ENCODE data around the gene MPIG6B. TPM values are rescaled to one million over a fixed set of nuclear protein-coding genes. Genes with fewer than 3 reads are reported as not detected.
"Not testable (repeated sequence)": the region's sequence is repeated elsewhere in the genome, so short reads cannot be mapped to it uniquely, and the experiment has no call there.

The MPIG6B gene
- total and polyA plus RNA-seq, 7 donors, result 0.13 TPM; not detected in 6

- H3K4me1 ChIP-seq, result peaks cover 0 to 24% (median 15%) of the 10 kb centered on the region in 4 donors
- WGBS, 2 donors, result 93% methylated on average over 6 of the region's 6 CpGs
- H3K9me3 ChIP-seq, result no peaks in the 10 kb centered on the region
- H3K27me3 ChIP-seq, result no peaks in the 10 kb centered on the region
- intact Hi-C loops (cut with DNase I), result loop anchor here (5.0 to 10.0 kb wide), 2 partner anchors 86 to 161 kb away; partner anchors contain the start of genes ATP6V1G2, DDX39B and NFKBIL1
- DNase-seq, result no peak
- no peak for TF ChIP-seq EP300 (IDR thresholded peaks at IDR 0.05)
- TF ChIP-seq CTCF (IDR thresholded peaks at IDR 0.05), result no peak
- TF ChIP-seq POLR2A (IDR thresholded peaks at IDR 0.05), result no peak
- no peak for TF ChIP-seq POLR2AphosphoS5 (IDR thresholded peaks at IDR 0.05)
- no peak overlapping the region for H3K27ac ChIP-seq
- no peak overlapping the region for H3K4me3 ChIP-seq
- H3K36me3 ChIP-seq, result peaks cover 0 to under 1% (median 0%) of the 10 kb centered on the region in 4 donors
These were observed 17.2 kb upstream of the MPIG6B start for GRCh38 chr6:31705931-31706330.

DNA sequence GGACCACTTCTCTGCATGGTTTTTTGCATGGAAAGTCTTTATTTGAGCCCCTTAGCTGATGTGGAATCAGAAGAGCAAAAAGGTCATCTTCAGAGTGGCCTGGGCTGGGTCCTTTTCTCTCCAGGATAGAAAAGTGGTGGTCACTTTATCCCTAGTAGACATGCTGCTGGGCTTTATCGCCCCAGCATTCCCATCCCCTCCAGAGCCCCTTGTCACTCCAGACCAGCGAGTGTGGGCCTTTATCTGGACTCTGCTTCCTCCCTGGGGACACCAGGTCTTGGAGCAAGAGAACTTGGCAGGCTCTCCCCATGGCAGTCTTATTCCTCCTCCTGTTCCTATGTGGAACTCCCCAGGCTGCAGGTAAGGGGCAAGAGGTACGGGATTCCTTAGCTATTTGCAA lies 16.6 kb upstream of the MPIG6B start, which contains the start of gene LY6G6F:
TSS of gene LY6G6F (plus strand) at position 268 of the 400 bp plus-strand sequence. CDS start at position 309, 41 bp downstream.
- Histone ChIP-seq H3K27me3 (no peaks in the 10 kb centered on the region), H3K4me1 (peaks cover 0 to 17% (median 9%) of the 10 kb centered on the region in 4 donors), H3K36me3 (no peaks in the 10 kb centered on the region), H3K4me3 (no peak within 1 kb of the TSS), H3K27ac (no peak within 1 kb of the TSS), H3K9me3 (no peaks in the 10 kb centered on the region)
- intact Hi-C loops (cut with DNase I), result loop anchor here (5.0 to 10.0 kb wide), 2 partner anchors 86 to 162 kb away; partner anchors contain the start of genes ATP6V1G2, DDX39B and NFKBIL1
- TF ChIP-seq CTCF (IDR thresholded peaks at IDR 0.05), result no peak
- no peak for TF ChIP-seq POLR2AphosphoS5 (IDR thresholded peaks at IDR 0.05)
- no peak for TF ChIP-seq POLR2A (IDR thresholded peaks at IDR 0.05)
- no peak for TF ChIP-seq EP300 (IDR thresholded peaks at IDR 0.05)
- 77 to 88% methylated on average over 3 of the region's 3 CpGs for WGBS, 2 donors
- DNase-seq, result no peak

DNA sequence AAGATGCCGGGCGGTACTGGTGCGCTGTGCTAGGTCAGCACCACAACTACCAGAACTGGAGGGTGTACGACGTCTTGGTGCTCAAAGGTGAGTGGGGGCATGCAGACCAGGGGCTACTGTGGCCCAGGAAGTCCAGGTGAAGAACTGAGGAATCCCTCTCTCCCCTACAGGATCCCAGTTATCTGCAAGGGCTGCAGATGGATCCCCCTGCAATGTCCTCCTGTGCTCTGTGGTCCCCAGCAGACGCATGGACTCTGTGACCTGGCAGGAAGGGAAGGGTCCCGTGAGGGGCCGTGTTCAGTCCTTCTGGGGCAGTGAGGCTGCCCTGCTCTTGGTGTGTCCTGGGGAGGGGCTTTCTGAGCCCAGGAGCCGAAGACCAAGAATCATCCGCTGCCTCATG lies 15.5 kb upstream of the MPIG6B start:
- TF ChIP-seq CTCF (IDR thresholded peaks at IDR 0.05), result no peak
- TF ChIP-seq POLR2AphosphoS5 (IDR thresholded peaks at IDR 0.05), result no peak
- no peak for TF ChIP-seq POLR2A (IDR thresholded peaks at IDR 0.05)
- Histone ChIP-seq H3K27me3 (no peaks in the 10 kb centered on the region), H3K27ac (no peak overlapping the region), H3K36me3 (no peaks in the 10 kb centered on the region), H3K9me3 (no peaks in the 10 kb centered on the region), H3K4me1 (peaks cover 0 to 7% (median 2%) of the 10 kb centered on the region in 4 donors), H3K4me3 (no peak overlapping the region)
- 93 to 94% methylated on average over 10 of the region's 10 CpGs for WGBS, 2 donors
- DNase-seq, result no peak
- intact Hi-C loops (cut with DNase I), result loop anchor here (5.0 to 10.0 kb wide), 2 partner anchors 85 to 163 kb away; partner anchors contain the start of genes ATP6V1G2, DDX39B and NFKBIL1

DNA sequence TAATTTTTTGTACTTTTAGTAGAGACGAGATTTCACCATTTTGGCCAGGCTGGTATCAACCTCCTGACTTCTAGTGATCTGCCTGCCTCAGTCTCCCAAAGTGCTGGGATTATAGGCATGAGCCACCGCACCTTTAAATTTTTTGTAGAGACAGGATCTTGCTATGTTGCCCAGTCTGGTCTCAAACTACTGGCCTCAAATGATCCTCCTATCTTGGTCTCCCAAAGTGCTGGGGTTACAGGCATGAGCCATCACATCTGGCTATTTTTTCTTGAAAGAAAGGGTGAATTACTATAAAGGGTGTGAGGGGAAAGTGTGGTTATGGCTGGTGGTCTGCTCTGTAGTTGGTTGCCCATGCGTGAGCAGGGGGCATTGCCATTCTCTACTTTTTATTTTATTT lies 14.9 kb upstream of the MPIG6B start:
- TF ChIP-seq POLR2A (IDR thresholded peaks at IDR 0.05) (no peak), POLR2AphosphoS5 (IDR thresholded peaks at IDR 0.05) (no peak), CTCF (IDR thresholded peaks at IDR 0.05) (no peak), EP300 (IDR thresholded peaks at IDR 0.05) (no peak)
- intact Hi-C loops (cut with DNase I), result loop anchor here (5.0 to 10.0 kb wide), 2 partner anchors 84 to 163 kb away; partner anchors contain the start of genes ATP6V1G2, DDX39B and NFKBIL1
- 95 to 96% methylated on average over 3 of the region's 3 CpGs for WGBS, 2 donors

DNA sequence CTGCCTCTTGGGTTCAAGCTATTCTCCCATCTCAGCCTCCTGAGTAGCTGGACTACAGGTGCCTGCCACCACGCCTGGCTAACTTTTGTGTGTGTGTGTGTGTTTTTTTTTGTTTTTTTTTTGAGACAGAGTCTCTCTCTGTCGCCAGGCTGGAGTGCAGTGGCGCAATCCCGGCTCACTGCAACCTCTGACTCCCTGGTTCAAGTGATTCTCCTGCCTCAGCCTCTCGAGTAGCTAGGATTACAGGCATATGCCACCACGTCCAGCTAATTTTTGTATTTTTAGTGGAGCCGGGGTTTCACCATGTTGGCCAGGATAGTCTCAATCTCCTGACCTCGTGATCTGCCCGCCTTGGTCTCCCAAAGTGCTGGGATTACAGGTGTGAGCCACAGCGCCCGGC lies 14.0 kb upstream of the MPIG6B start:
- DNase-seq, H3K36me3 ChIP-seq, H3K4me3 ChIP-seq, H3K27ac ChIP-seq, H3K9me3 ChIP-seq, H3K4me1 ChIP-seq, H3K27me3 ChIP-seq: not testable (repeated sequence)
- intact Hi-C loops (cut with DNase I), result loop anchor here (5.0 to 10.0 kb wide), 2 partner anchors 83 to 164 kb away; partner anchors contain the start of genes ATP6V1G2, DDX39B and NFKBIL1
- WGBS, 2 donors, result 92 to 93% methylated on average over 11 of the region's 11 CpGs

More for the DNA sequence above, 14.9 kb upstream of the MPIG6B start:
- Histone ChIP-seq H3K4me3 (no peak overlapping the region), H3K27me3 (no peaks in the 10 kb centered on the region), H3K4me1 (peaks cover 0 to 7% (median 2%) of the 10 kb centered on the region in 4 donors), H3K27ac (no peak overlapping the region), H3K9me3 (no peaks in the 10 kb centered on the region), H3K36me3 (no peaks in the 10 kb centered on the region)
- DNase-seq, result no peak

Data from sigmoid colon (tissue), 7 donors.